ENCODE measurements around the gene CENPU. TPM values are rescaled to one million over a fixed set of nuclear protein-coding genes. Genes with fewer than 3 reads are reported as not detected.

Gene CENPU
- total and polyA plus RNA-seq, 2 donors (not counting 1 experiment from before 2014, with no cell fraction given) = 1.6 to 2.1 TPM

DNA sequence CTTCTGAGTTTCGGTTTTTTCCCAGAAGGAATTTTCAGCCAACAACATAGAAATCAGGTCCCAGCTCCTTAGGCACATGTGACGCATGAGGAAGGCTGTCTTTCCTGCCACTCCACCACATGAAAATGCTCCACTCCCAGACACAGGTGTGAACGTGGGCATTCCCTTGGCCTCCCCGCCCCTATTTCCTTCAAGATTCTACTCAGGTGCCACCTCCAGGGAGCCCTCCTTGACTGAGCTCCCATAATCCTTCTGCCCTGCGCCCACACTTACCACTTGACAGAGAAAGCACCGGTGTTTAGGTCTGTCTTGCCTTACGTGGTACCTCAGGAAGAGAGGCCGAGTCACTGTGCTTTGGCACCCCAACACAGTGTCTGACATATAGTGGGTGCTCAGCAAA is 44.4 kb upstream of the CENPU start:
- no peak overlapping the region for H3K9ac ChIP-seq (ENCODE audit: low read length)
- no peak overlapping the region for H3K4me3 ChIP-seq (ENCODE audit: control extremely low read depth in 1 of 5, extremely low read depth in 1 of 5, insufficient read depth in 1 of 5, low read depth in 2 of 5, low read length in 4 of 5)
- H3K4me1 ChIP-seq (ENCODE audit: control insufficient read depth in 2 of 2, insufficient read depth in 2 of 2, low read length in 2 of 2) = peaks cover 10 to 17% of the 10 kb centered on the region in 2 donors
- WGBS (ENCODE audit: insufficient coverage) = 76% methylated on average over 5 of the region's 8 CpGs
- H2AFZ ChIP-seq (ENCODE audit: insufficient read depth, low read depth, low read length, poor library complexity, severe bottlenecking) = no peak overlapping the region
- H3K4me1 Mint-ChIP-seq = peaks cover 16% of the 10 kb centered on the region
- no peak for TF ChIP-seq EZH2 (IDR thresholded peaks at IDR 0.05; ENCODE audit: borderline replicate concordance, insufficient read depth, low read depth, low read length, poor library complexity, severe bottlenecking)
- TF ChIP-seq, protein P1, sequence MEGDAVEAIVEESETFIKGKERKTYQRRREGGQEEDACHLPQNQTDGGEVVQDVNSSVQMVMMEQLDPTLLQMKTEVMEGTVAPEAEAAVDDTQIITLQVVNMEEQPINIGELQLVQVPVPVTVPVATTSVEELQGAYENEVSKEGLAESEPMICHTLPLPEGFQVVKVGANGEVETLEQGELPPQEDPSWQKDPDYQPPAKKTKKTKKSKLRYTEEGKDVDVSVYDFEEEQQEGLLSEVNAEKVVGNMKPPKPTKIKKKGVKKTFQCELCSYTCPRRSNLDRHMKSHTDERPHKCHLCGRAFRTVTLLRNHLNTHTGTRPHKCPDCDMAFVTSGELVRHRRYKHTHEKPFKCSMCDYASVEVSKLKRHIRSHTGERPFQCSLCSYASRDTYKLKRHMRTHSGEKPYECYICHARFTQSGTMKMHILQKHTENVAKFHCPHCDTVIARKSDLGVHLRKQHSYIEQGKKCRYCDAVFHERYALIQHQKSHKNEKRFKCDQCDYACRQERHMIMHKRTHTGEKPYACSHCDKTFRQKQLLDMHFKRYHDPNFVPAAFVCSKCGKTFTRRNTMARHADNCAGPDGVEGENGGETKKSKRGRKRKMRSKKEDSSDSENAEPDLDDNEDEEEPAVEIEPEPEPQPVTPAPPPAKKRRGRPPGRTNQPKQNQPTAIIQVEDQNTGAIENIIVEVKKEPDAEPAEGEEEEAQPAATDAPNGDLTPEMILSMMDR (IDR thresholded peaks at IDR 0.05) = no peak
- H3K9me3 Mint-ChIP-seq (ENCODE audit: insufficient read depth) = no peaks in the 10 kb centered on the region
- H4K20me1 ChIP-seq (ENCODE audit: control insufficient read depth, insufficient read depth, low read length, poor library complexity, severe bottlenecking) = no peaks in the 10 kb centered on the region
- no peak for ATAC-seq (ENCODE audit: low read depth)
- H3K27ac ChIP-seq (ENCODE audit: low read length in 2 of 2) = no peak overlapping the region
- no peak for DNase-seq
- no peaks in the 10 kb centered on the region for H3K9me3 ChIP-seq (ENCODE audit: control extremely low read depth in 1 of 3, control insufficient read depth in 2 of 3, insufficient read depth in 1 of 3, low read length in 2 of 3)
- H3K4me3 Mint-ChIP-seq = no peak overlapping the region
- H3K27me3 ChIP-seq (replicated peaks in 1 of 4; ENCODE audit: control extremely low read depth in 1 of 4, control insufficient read depth in 3 of 4, insufficient read depth in 4 of 4, low read length in 3 of 4) = no peaks in the 10 kb centered on the region
- no peak overlapping the region for H3K4me2 ChIP-seq (replicated peaks; ENCODE audit: low read depth, low read length, poor library complexity, severe bottlenecking)
- H3K79me2 ChIP-seq (ENCODE audit: control insufficient read depth, insufficient read depth, low read length) = no peaks in the 10 kb centered on the region
- ChIA-PET CTCF (no interaction called here), POLR2A (no interaction called here)
- no peak overlapping the region for H3K27ac Mint-ChIP-seq
- peaks cover 0 to 4% of the 10 kb centered on the region in 2 experiments for H3K36me3 ChIP-seq (replicated peaks in 1 of 2; ENCODE audit: control extremely low read depth in 1 of 2, control insufficient read depth in 1 of 2, extremely low read depth in 1 of 2, insufficient read depth in 2 of 2, low read length in 1 of 2)
- intact Hi-C loops (cut with micrococcal nuclease) = no loop called here
- H3K27me3 Mint-ChIP-seq = no peaks in the 10 kb centered on the region

DNA sequence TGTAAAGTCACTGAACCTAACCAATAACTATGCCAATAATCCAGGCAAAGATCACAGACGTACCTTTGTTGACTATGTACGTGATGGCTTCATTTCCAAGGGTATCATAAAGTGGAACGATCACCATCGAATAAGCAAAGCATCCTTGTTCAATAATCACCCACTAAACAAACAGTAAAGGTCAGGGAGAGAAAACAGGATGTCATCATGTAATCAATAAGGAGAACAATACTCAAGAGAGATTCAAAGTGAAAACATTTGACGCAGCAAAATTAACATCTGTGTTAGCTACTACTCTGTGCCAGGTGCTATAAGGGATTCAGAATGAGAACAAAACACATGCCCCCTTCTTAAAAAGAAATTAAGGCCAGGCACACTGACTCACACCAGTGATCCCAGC is 42.9 kb upstream of the CENPU start:
- ATAC-seq (ENCODE audit: low read depth) (no peak), DNase-seq (no peak)
- 100% methylated on average over 1 of the region's 5 CpGs for WGBS (ENCODE audit: insufficient coverage)
- H3K27me3 ChIP-seq (replicated peaks in 1 of 4; ENCODE audit: control extremely low read depth in 1 of 4, control insufficient read depth in 3 of 4, insufficient read depth in 4 of 4, low read length in 3 of 4) = no peaks in the 10 kb centered on the region
- H3K9ac ChIP-seq (ENCODE audit: low read length) = no peak overlapping the region
- no peaks in the 10 kb centered on the region for H4K20me1 ChIP-seq (ENCODE audit: control insufficient read depth, insufficient read depth, low read length, poor library complexity, severe bottlenecking)
- H3K36me3 ChIP-seq (replicated peaks in 1 of 2; ENCODE audit: control extremely low read depth in 1 of 2, control insufficient read depth in 1 of 2, extremely low read depth in 1 of 2, insufficient read depth in 2 of 2, low read length in 1 of 2) = peaks cover 0 to 6% of the 10 kb centered on the region in 2 experiments
- ChIA-PET POLR2A (no interaction called here), CTCF (no interaction called here)
- no peak overlapping the region for H3K4me3 Mint-ChIP-seq
- H3K27me3 Mint-ChIP-seq = no peaks in the 10 kb centered on the region
- no peaks in the 10 kb centered on the region for H3K9me3 ChIP-seq (ENCODE audit: control extremely low read depth in 1 of 3, control insufficient read depth in 2 of 3, insufficient read depth in 1 of 3, low read length in 2 of 3)
- peaks cover 0 to 3% of the 10 kb centered on the region in 2 donors for H3K4me1 ChIP-seq (ENCODE audit: control insufficient read depth in 2 of 2, insufficient read depth in 2 of 2, low read length in 2 of 2)
- no peaks in the 10 kb centered on the region for H3K79me2 ChIP-seq (ENCODE audit: control insufficient read depth, insufficient read depth, low read length)
- H3K27ac ChIP-seq (ENCODE audit: low read length in 2 of 2) = no peak overlapping the region
- no peak overlapping the region for H2AFZ ChIP-seq (ENCODE audit: insufficient read depth, low read depth, low read length, poor library complexity, severe bottlenecking)
- intact Hi-C loops (cut with micrococcal nuclease) = no loop called here
- no peak overlapping the region for H3K4me3 ChIP-seq (ENCODE audit: control extremely low read depth in 1 of 5, extremely low read depth in 1 of 5, insufficient read depth in 1 of 5, low read depth in 2 of 5, low read length in 4 of 5)
- no peaks in the 10 kb centered on the region for H3K9me3 Mint-ChIP-seq (ENCODE audit: insufficient read depth)
- no peak overlapping the region for H3K4me2 ChIP-seq (replicated peaks; ENCODE audit: low read depth, low read length, poor library complexity, severe bottlenecking)
- peaks cover 2% of the 10 kb centered on the region for H3K4me1 Mint-ChIP-seq
- H3K27ac Mint-ChIP-seq = no peak overlapping the region
- TF ChIP-seq EZH2 (IDR thresholded peaks at IDR 0.05; ENCODE audit: borderline replicate concordance, insufficient read depth, low read depth, low read length, poor library complexity, severe bottlenecking) = no peak
- TF ChIP-seq, protein P1 (IDR thresholded peaks at IDR 0.05) = no peak
